DND-41 (cell line): ENCODE measurements around the gene BTN3A1.

Experiments
- CTCF ChIP-seq: IDR thresholded peaks from 2 replicates; pipeline ENCODE4 v1.5.1; 2012; ENCODE audit warnings: borderline replicate concordance, low read length, moderate library complexity, mild to moderate bottlenecking; ENCODE audit not compliant: poor library complexity, severe bottlenecking; ENCODE audit errors: extremely low read depth
- EZH2 ChIP-seq: IDR thresholded peaks from 3 replicates; pipeline ENCODE4 v1.6.1; 2012; ENCODE audit warnings: borderline replicate concordance, low read depth, mild to moderate bottlenecking, moderate library complexity, low read length, inconsistent platforms; ENCODE audit not compliant: severe bottlenecking

- no peak for TF ChIP-seq CTCF
- no peak for TF ChIP-seq EZH2
Measured at GRCh38 chr6:26447257-26447656, 45.2 kb downstream of the BTN3A1 start.
